Keratinocyte (primary cell): ENCODE data around the gene GUCA2A. TPM values are rescaled to one million over a fixed set of nuclear protein-coding genes. Genes with fewer than 3 reads are reported as not detected.

Source experiments
- DNase-seq: peaks from one replicate; pipeline ENCODE4 v3.0.0-alpha.2; 2011; ENCODE audit warnings: low read depth, missing footprints, low spot score
- FAIRE-seq: peaks from 2 replicates; lab custom pipeline; 2011; peaks lifted over from hg19 to GRCh38; lab: Jason Lieb, UNC
- H2AFZ ChIP-seq: 2 replicates; pipeline ENCODE4 v1.6.0; 2012; ENCODE audit warnings: low read length, control low read depth, inconsistent platforms; ENCODE audit not compliant: control insufficient read depth
- H3K27ac ChIP-seq: 2 replicates; pipeline ENCODE4 v1.5.1; 2011; ENCODE audit warnings: low read length; ENCODE audit not compliant: control insufficient read depth, insufficient read depth
- H3K27me3 ChIP-seq: 3 replicates; pipeline ENCODE4 v1.6.0; 2011; ENCODE audit warnings: low read length; ENCODE audit not compliant: control insufficient read depth, insufficient read depth; ENCODE audit errors: extremely low read depth
- H3K36me3 ChIP-seq, 2 experiments: 2 replicates in 1 of 2; 3 replicates in 1 of 2; pipeline ENCODE4 v1.5.1; 2011; ENCODE audit warnings: low read length in 2 of 2, mild to moderate bottlenecking in 1 of 2; ENCODE audit not compliant: control insufficient read depth in 2 of 2, insufficient read depth in 2 of 2; ENCODE audit errors: extremely low read depth in 1 of 2
- H3K4me1 ChIP-seq: 3 replicates; pipeline ENCODE4 v1.5.1; 2011; ENCODE audit warnings: low read length; ENCODE audit not compliant: control insufficient read depth, insufficient read depth; ENCODE audit errors: extremely low read depth
- H3K4me2 ChIP-seq: 3 replicates; pipeline ENCODE4 v1.6.0; 2011; ENCODE audit warnings: low read depth, low read length; ENCODE audit not compliant: control insufficient read depth, insufficient read depth; ENCODE audit errors: extremely low read depth
- H3K4me3 ChIP-seq, 3 experiments: fragments of 200-600 bp in 1 of 3; sonication (generic) in 1 of 3; 2 replicates in 2 of 3; 3 replicates in 1 of 3; pipeline ENCODE4 v1.5.1; 2011 to 2016; ENCODE audit warnings: low read length in 3 of 3, mild to moderate bottlenecking in 3 of 3, control low read depth in 2 of 3, inconsistent platforms in 1 of 3, low read depth in 1 of 3, mixed read lengths in 1 of 3, mixed run types in 1 of 3, moderate library complexity in 1 of 3; ENCODE audit not compliant: control insufficient read depth in 2 of 3, insufficient read depth in 2 of 3; ENCODE audit errors: extremely low read depth in 1 of 3
- H3K79me2 ChIP-seq: 2 replicates; pipeline ENCODE4 v1.6.0; 2012; ENCODE audit warnings: low read length; ENCODE audit not compliant: control insufficient read depth, insufficient read depth
- H3K9ac ChIP-seq: 3 replicates; pipeline ENCODE4 v1.6.0; 2011; ENCODE audit warnings: low read length; ENCODE audit not compliant: control insufficient read depth, insufficient read depth; ENCODE audit errors: extremely low read depth
- H3K9me1 ChIP-seq: 3 replicates; pipeline ENCODE4 v1.6.0; 2011; ENCODE audit warnings: low read length; ENCODE audit not compliant: control insufficient read depth, insufficient read depth; ENCODE audit errors: extremely low read depth
- H3K9me3 ChIP-seq: 2 replicates; pipeline ENCODE4 v1.5.1; 2012; ENCODE audit warnings: low read depth, low read length; ENCODE audit not compliant: control insufficient read depth
- H4K20me1 ChIP-seq: 3 replicates; pipeline ENCODE4 v1.6.0; 2011; ENCODE audit warnings: low read length; ENCODE audit not compliant: control insufficient read depth, insufficient read depth; ENCODE audit errors: extremely low read depth
- CTCF ChIP-seq, 3 experiments: IDR thresholded peaks in 1 of 3; conservative IDR thresholded peaks in 1 of 3; optimal IDR thresholded peaks in 1 of 3; 2 replicates in 2 of 3; 3 replicates in 1 of 3; pipeline versions ENCODE3 to v1.5.1; 2011; ENCODE audit warnings: low read length in 3 of 3, mild to moderate bottlenecking in 3 of 3, moderate library complexity in 2 of 3, control low read depth in 1 of 3, inconsistent platforms in 1 of 3; ENCODE audit not compliant: insufficient read depth in 2 of 3; ENCODE audit errors: extremely low read depth in 1 of 3
- EZH2 ChIP-seq: IDR thresholded peaks from one replicate; pipeline ENCODE4 v1.6.1; 2012; ENCODE audit warnings: inconsistent platforms, mild to moderate bottlenecking, low read length, moderate library complexity
- dilution Hi-C: fragments of 300-500 bp; cut with MboI; formaldehyde crosslinking; loops from one replicate; pipeline ENCODE4 v1.7.0; 2020; ENCODE audit warnings: low sequenced_read_pairs; ENCODE audit not compliant: extremely low pct_ligation_motif_present
- polyA plus RNA-seq, 5 experiments: library from polyadenylated mRNA; depleted of rRNA in 3 of 5; stranded (reverse) in 3 of 5; stranded (forward) in 1 of 5; unstranded in 1 of 5; fragments of >200 nt; gene quantifications; 1 replicate in 1 of 5; 2 replicates in 3 of 5; 3 replicates in 1 of 5; pipeline versions ENCODE4 v1.2.1 to v1.2.3, GENCODE V29; 2011 to 2012; ENCODE audit warnings: missing spikeins in 2 of 5, low read depth in 1 of 5, low replicate concordance in 1 of 5

GUCA2A gene
- polyA plus RNA-seq, 1 donor (not counting 4 experiments of a cell fraction or from before 2014, with no cell fraction given), result not detected

- Histone ChIP-seq H3K4me1 (peaks cover 21% of the 10 kb centered on the region), H3K9me3 (no peaks in the 10 kb centered on the region), H3K9ac (no peak overlapping the region), H3K27ac (no peak overlapping the region), H3K36me3 (no peaks in the 10 kb centered on the region), H3K9me1 (no peaks in the 10 kb centered on the region), H3K27me3 (no peaks in the 10 kb centered on the region), H3K79me2 (no peaks in the 10 kb centered on the region), H3K4me3 (no peak overlapping the region), H4K20me1 (no peaks in the 10 kb centered on the region), H2AFZ (no peak overlapping the region), H3K4me2 (peak overlapping the region; percentile 40)
- FAIRE-seq, result no peak
- no peak for TF ChIP-seq CTCF (optimal IDR thresholded peaks at IDR 0.05 in 1 of 3, IDR thresholded peaks at IDR 0.05 in 1 of 3, conservative IDR thresholded peaks at IDR 0.05 in 1 of 3; ENCODE audit: extremely low read depth in 1 of 3, insufficient read depth in 2 of 3, low read length in 3 of 3)
- TF ChIP-seq EZH2, result no peak
- DNase-seq, result peak; percentile 32
- dilution Hi-C loops, result no loop called here
Observed at GRCh38 chr1:42145764-42146625, 18.6 kb downstream of the GUCA2A start.

- H3K9ac ChIP-seq, result no peak overlapping the region
- no peaks in the 10 kb centered on the region for H3K27me3 ChIP-seq
- no peak overlapping the region for H3K4me2 ChIP-seq
- no peak for TF ChIP-seq CTCF (optimal IDR thresholded peaks at IDR 0.05 in 1 of 3, IDR thresholded peaks at IDR 0.05 in 1 of 3, conservative IDR thresholded peaks at IDR 0.05 in 1 of 3; ENCODE audit: extremely low read depth in 1 of 3, insufficient read depth in 2 of 3, low read length in 3 of 3)
- TF ChIP-seq EZH2, result no peak
- no peak overlapping the region for H2AFZ ChIP-seq
- no peaks in the 10 kb centered on the region for H3K9me1 ChIP-seq
- no peaks in the 10 kb centered on the region for H3K79me2 ChIP-seq
- H3K4me1 ChIP-seq, result peaks cover 21% of the 10 kb centered on the region
- no peak overlapping the region for H3K4me3 ChIP-seq
- dilution Hi-C loops, result no loop called here
- DNase-seq (no peak), FAIRE-seq (no peak)
- H4K20me1 ChIP-seq, result no peaks in the 10 kb centered on the region
- H3K36me3 ChIP-seq, result no peaks in the 10 kb centered on the region
- no peaks in the 10 kb centered on the region for H3K9me3 ChIP-seq
- H3K27ac ChIP-seq, result no peak overlapping the region
Observed at GRCh38 chr1:42145389-42145716, 19.2 kb downstream of the GUCA2A start.
